Heart right ventricle (tissue), 16 donors: Measurements from ENCODE around the gene HLA-B. TPM values are rescaled to one million over a fixed set of nuclear protein-coding genes. Genes with fewer than 3 reads are reported as not detected.

Experiments used
- ATAC-seq, 8 donors: fragments of 200-7000 bp; cut with Tn5 transposase; one replicate each; pipeline ENCODE4 v1.9.1; 2020; ENCODE audit warnings: mild to moderate bottlenecking in 8 of 8, moderate library complexity in 8 of 8, moderate number of reproducible peaks in 1 of 8
- DNase-seq, 2 donors: peaks; one replicate each; pipeline ENCODE4 v3.0.0-alpha.2; 2020
- H3K27ac ChIP-seq, 10 donors: fragments of 200-600 bp; sonication (generic) in 2 of 10; one replicate each; pipeline versions ENCODE4 v1.5.0 to v1.8.0; 2020 to 2022; ENCODE audit warnings: mild to moderate bottlenecking in 3 of 10
- H3K27me3 ChIP-seq, 7 donors: fragments of 200-600 bp; one replicate each; pipeline ENCODE4 v1.8.0; 2021 to 2022; ENCODE audit warnings: mild to moderate bottlenecking in 2 of 7
- H3K36me3 ChIP-seq, 9 donors: fragments of 200-600 bp; sonication (generic) in 1 of 9; one replicate each; pipeline versions ENCODE4 v1.5.0 to v1.8.0; 2020 to 2022; ENCODE audit warnings: mild to moderate bottlenecking in 2 of 9
- H3K4me1 ChIP-seq, 9 donors: fragments of 200-600 bp; sonication (generic) in 1 of 9; one replicate each; pipeline versions ENCODE4 v1.5.0 to v1.8.0; 2020 to 2022; ENCODE audit warnings: mild to moderate bottlenecking in 4 of 9
- H3K4me3 ChIP-seq, 10 donors: fragments of 200-600 bp; sonication (generic) in 2 of 10; one replicate each; pipeline versions ENCODE4 v1.5.0 to v1.8.0; 2020 to 2022; ENCODE audit warnings: mild to moderate bottlenecking in 7 of 10, moderate library complexity in 2 of 10
- H3K9me3 ChIP-seq, 11 donors: fragments of 200-600 bp in 10 of 11; sonication (generic) in 2 of 11; one replicate each; pipeline versions ENCODE4 v1.5.0 to v1.8.0; 2013 to 2022; ENCODE audit warnings: mild to moderate bottlenecking in 2 of 11, control low read depth in 1 of 11, moderate library complexity in 1 of 11
- WGBS, 2 donors: extraction: QIAGEN DNeasy Blood & Tissue Kit; methylation state at CpG; one replicate each; pipeline ENCODE4 v1.1.7; 2013; ENCODE audit warnings: inconsistent platforms in 1 of 2; 5-methylcytosine and 5-hydroxymethylcytosine counted together
- intact Hi-C, 10 donors: fragments of 100-400 bp; cut with DNase I; formaldehyde crosslinking; loops; one replicate each; pipeline versions ENCODE4 v1.11.1 to v1.14.2; 2022
- polyA plus RNA-seq, 2 donors: library from polyadenylated mRNA; stranded (reverse); fragments of 200-250 nt; gene quantifications; one replicate each; pipeline ENCODE4 v1.2.3, GENCODE V29; 2013
- total RNA-seq, 10 donors: library from RNA; stranded (reverse); fragmentation: NEBNext Ultra II Directional in 3 of 10; extraction: Animal tissue kit (Norgen Biotek cat#: 25700) in 3 of 10; gene quantifications; one replicate each; pipeline versions ENCODE4 v1.2.1 to v1.2.4, GENCODE V29; 2021 to 2023
- TF ChIP-seq, protein P1 (sequence below), 9 donors: fragments of 200-600 bp; sonication (generic) in 2 of 9; IDR thresholded peaks; one replicate each; pipeline versions ENCODE4 v1.5.0 to v1.8.0; 2021 to 2022; ENCODE audit warnings: antibody characterized with exemption in 9 of 9, mild to moderate bottlenecking in 5 of 9, moderate library complexity in 1 of 9
- donor health status: Arrhythmogenic right ventricular cardiomyopathy.
- donor health status: ischemic (EF 13 %, LVEDD 7.1; RV severe dilation, severe dysfunction).
- donor health status: healthy with polysubstance abuse.
- donor health status: DM: no; HTN: yes; CAD: no.
- donor health status: DM: no; HTN: no; CAD: no.
- donor health status: ischemic (EF 25% LVEDD 6.9; RV normal size, moderate dysfunction).
- donor health status: ischemic (EF 25% LVEDD 5.7; RV mildly dilated, moderate dysfunction).
- donor health status: healthy.
- donor health status: DM: yes; HTN: yes; CAD: no.
- donor health status: Ischemic cardiomyopathy.
- donor health status: ischemic (EF 35%, LVEDD 5.7; RV mildly dilated, moderate dysfunction).
- donor health status: nonischemic (EF 11% LVEDD 7.7; RV severe dilation, severe dysfunction).
- donor health status: DM: yes; HTN: yes; CAD: no.
- donor health status: PGD.
- donor health status: ischemic (EF 29% LVEDD 5.4; RV normal size, mild dysfunction).
- donor health status: nonischemic (EF 23%, LVEDD 6.1; RV moderate dilation, normal function).

The HLA-B gene
- total and polyA plus RNA-seq, 12 donors, result 252 to 2,676 (median 408) TPM

DNA sequence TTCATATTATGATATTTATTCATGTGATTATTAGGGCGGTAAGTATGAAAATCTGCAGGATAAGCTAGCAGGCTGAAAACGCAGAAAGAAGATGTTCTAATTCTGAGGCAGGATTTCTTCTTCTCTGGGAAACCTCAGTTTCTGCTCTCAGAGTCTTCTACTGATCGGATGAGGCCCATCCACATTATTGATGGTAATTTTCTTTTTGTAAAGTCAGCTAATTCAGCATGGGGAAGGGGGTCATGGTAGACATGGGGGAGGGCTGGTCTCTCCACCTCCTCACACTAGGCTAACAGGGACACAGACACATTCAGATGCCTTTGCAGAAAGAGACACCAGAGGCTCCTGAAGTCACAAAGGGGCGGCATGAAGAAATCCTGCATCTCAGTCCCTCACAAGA, 24.7 kb upstream of the HLA-B start:
- Histone ChIP-seq H3K27ac (no peak overlapping the region), H3K4me1 (no peaks in the 10 kb centered on the region), H3K9me3 (no peaks in the 10 kb centered on the region), H3K36me3 (no peaks in the 10 kb centered on the region), H3K27me3 (peaks cover 0 to 35% (median 14%) of the 10 kb centered on the region in 7 donors), H3K4me3 (no peak overlapping the region)
- ATAC-seq, result no peak
- intact Hi-C loops, result no loop called here
- 86 to 88% methylated on average over 3 to 4 of the region's 4 CpGs for WGBS, 2 donors
- TF ChIP-seq, protein P1, sequence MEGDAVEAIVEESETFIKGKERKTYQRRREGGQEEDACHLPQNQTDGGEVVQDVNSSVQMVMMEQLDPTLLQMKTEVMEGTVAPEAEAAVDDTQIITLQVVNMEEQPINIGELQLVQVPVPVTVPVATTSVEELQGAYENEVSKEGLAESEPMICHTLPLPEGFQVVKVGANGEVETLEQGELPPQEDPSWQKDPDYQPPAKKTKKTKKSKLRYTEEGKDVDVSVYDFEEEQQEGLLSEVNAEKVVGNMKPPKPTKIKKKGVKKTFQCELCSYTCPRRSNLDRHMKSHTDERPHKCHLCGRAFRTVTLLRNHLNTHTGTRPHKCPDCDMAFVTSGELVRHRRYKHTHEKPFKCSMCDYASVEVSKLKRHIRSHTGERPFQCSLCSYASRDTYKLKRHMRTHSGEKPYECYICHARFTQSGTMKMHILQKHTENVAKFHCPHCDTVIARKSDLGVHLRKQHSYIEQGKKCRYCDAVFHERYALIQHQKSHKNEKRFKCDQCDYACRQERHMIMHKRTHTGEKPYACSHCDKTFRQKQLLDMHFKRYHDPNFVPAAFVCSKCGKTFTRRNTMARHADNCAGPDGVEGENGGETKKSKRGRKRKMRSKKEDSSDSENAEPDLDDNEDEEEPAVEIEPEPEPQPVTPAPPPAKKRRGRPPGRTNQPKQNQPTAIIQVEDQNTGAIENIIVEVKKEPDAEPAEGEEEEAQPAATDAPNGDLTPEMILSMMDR (IDR thresholded peaks at IDR 0.05), result no peak
- no peak for DNase-seq

DNA sequence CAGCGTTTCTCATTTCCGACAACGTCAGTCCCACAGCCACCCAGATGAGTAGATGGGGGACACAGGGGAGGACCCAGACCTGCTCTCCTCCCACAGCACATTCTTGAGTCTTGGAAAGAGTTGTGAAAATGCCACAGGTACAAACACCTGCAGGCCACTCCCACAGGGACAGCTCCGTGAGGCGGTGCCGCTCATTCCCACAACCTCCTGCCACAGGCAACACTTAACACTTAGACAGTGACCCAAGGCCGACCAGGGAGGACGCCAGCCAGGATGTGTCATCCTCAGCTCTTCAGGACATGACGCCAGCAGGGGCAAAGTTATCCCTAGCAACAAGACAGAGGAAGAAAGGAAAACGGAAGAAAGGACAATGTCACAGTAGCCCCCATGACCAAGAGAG, 22.9 kb upstream of the HLA-B start:
- TF ChIP-seq, protein P1 (IDR thresholded peaks at IDR 0.05), result no peak
- H3K4me1 ChIP-seq, result no peaks in the 10 kb centered on the region
- intact Hi-C loops, result no loop called here
- no peak overlapping the region for H3K27ac ChIP-seq
- H3K36me3 ChIP-seq, result no peaks in the 10 kb centered on the region
- ATAC-seq, result no peak
- WGBS, 2 donors, result 50 to 62% methylated on average over 10 of the region's 10 CpGs
- no peak overlapping the region for H3K4me3 ChIP-seq
- no peak for DNase-seq
- no peaks in the 10 kb centered on the region for H3K9me3 ChIP-seq
- peaks cover 0 to 46% (median 14%) of the 10 kb centered on the region in 7 donors for H3K27me3 ChIP-seq

GRCh38 chr6:31378721-31379103, 21.7 kb upstream of the HLA-B start:
- ATAC-seq (no peak), DNase-seq (no peak)
- Histone ChIP-seq H3K9me3 (no peaks in the 10 kb centered on the region), H3K4me1 (no peaks in the 10 kb centered on the region), H3K27ac (no peak overlapping the region), H3K4me3 (no peak overlapping the region), H3K27me3 (peaks cover 0 to 46% (median 14%) of the 10 kb centered on the region in 7 donors), H3K36me3 (no peaks in the 10 kb centered on the region)
- WGBS, 2 donors, result 63 to 68% methylated on average over 6 of the region's 6 CpGs
- TF ChIP-seq, protein P1 (IDR thresholded peaks at IDR 0.05), result no peak
- intact Hi-C loops, result no loop called here

DNA sequence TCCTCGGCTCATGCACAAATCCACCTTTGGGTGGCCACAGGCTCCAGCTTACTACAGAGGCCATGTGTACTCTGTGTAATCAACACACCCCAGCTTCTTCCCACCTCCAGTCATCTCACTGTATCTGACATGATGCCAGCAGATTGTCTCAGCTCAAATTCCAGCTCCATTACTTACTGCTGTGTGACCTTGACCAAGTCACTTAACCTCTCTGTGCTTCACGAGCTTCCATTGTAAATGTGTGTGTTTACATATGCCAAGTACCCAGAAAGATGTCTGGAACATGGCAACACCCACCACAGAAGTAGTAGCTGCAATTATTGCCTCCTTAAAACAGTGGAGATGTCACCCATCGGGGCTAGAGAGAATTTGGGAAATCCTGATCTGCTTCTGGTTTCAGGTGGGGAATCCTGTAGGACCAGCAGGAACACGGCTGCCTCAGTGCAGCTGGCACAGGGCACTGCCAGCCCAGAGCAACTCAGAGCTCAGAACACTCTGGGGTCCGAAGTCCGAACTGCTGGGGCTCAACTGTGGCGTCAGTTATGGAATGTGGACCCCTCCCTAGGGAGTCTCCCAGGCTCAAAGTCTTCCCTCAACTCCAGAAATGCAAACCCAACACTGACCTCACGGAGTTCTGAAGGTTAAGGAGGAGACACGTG, 21.2 kb upstream of the HLA-B start:
- TF ChIP-seq, protein P1 (IDR thresholded peaks at IDR 0.05), result no peak
- ATAC-seq (no peak), DNase-seq (no peak)
- no peaks in the 10 kb centered on the region for H3K36me3 ChIP-seq
- WGBS, 2 donors, result 51 to 63% methylated on average over 9 of the region's 9 CpGs
- H3K4me3 ChIP-seq, result no peak overlapping the region
- no peaks in the 10 kb centered on the region for H3K4me1 ChIP-seq
- no peak overlapping the region for H3K27ac ChIP-seq
- H3K27me3 ChIP-seq, result peaks cover 0 to 46% (median 14%) of the 10 kb centered on the region in 7 donors
- peaks cover 0 to 1% (median 0%) of the 10 kb centered on the region in 11 donors for H3K9me3 ChIP-seq
- intact Hi-C loops, result no loop called here
